ENCODE results near the gene HOXA5.

HOXA5 gene

DNA sequence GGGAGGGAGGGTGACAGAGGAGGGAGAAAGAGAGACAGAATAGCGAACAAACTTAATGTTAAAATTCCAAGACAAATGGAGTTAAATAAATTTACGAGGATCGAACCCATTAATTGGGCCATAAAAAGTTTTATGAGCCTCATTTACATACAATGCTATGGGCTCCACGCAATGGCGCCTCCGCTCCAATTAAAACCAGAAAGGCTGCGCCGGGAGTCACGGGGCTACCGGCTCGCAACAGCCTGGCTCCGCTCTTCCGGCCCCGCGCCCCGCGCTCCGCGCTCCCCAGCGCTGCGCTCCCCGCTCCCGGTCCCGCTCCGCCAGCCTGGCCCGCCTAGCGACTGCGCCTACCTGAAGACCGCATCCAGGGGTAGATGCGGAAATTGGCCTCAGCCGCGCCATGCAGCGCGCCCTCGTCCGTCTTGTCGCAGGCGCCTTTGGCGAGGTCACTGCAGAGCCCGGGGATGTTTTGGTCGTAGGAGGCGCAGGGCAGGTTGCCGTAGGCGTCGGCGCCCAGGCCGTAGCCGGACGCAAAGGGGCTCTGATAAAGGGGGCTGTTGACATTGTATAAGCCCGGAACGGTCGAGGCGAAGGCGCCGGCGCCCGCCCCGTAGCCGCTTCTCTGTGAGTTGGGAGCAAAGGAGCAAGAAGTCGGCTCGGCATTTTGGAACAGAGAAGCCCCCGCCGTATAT, 12.5 kb upstream of the HOXA5 start:
- no peak for ATAC-seq
- TF ChIP-seq, protein P1, sequence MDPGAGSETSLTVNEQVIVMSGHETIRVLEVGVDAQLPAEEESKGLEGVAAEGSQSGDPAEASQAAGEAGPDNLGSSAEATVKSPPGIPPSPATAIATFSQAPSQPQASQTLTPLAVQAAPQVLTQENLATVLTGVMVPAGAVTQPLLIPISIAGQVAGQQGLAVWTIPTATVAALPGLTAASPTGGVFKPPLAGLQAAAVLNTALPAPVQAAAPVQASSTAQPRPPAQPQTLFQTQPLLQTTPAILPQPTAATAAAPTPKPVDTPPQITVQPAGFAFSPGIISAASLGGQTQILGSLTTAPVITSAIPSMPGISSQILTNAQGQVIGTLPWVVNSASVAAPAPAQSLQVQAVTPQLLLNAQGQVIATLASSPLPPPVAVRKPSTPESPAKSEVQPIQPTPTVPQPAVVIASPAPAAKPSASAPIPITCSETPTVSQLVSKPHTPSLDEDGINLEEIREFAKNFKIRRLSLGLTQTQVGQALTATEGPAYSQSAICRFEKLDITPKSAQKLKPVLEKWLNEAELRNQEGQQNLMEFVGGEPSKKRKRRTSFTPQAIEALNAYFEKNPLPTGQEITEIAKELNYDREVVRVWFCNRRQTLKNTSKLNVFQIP (CRISPR knock-in tag; IDR thresholded peaks at IDR 0.05; ENCODE audit: borderline replicate concordance, low read depth): no peak
- no peak for TF ChIP-seq ISL1 (CRISPR knock-in tag; IDR thresholded peaks at IDR 0.05)
- TF ChIP-seq, protein P2, sequence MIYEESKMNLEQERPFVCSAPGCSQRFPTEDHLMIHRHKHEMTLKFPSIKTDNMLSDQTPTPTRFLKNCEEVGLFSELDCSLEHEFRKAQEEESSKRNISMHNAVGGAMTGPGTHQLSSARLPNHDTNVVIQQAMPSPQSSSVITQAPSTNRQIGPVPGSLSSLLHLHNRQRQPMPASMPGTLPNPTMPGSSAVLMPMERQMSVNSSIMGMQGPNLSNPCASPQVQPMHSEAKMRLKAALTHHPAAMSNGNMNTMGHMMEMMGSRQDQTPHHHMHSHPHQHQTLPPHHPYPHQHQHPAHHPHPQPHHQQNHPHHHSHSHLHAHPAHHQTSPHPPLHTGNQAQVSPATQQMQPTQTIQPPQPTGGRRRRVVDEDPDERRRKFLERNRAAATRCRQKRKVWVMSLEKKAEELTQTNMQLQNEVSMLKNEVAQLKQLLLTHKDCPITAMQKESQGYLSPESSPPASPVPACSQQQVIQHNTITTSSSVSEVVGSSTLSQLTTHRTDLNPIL (CRISPR knock-in tag; IDR thresholded peaks at IDR 0.05; ENCODE audit: low read depth): no peak
- TF ChIP-seq ZNF8 (CRISPR knock-in tag; IDR thresholded peaks at IDR 0.05): no peak
- no peak for TF ChIP-seq ARNTL (CRISPR knock-in tag; IDR thresholded peaks at IDR 0.05; ENCODE audit: borderline replicate concordance, low read depth)
- no peak for TF ChIP-seq ESRRG (CRISPR knock-in tag; IDR thresholded peaks at IDR 0.05)
- TF ChIP-seq GLIS3 (CRISPR knock-in tag; IDR thresholded peaks at IDR 0.05): no peak
- TF ChIP-seq TCF4 (CRISPR knock-in tag; IDR thresholded peaks at IDR 0.05; ENCODE audit: borderline replicate concordance): no peak
- TF ChIP-seq SNAI2 (CRISPR knock-in tag; IDR thresholded peaks at IDR 0.05): no peak
- TF ChIP-seq ZNF70 (CRISPR knock-in tag; IDR thresholded peaks at IDR 0.05): no peak
- TF ChIP-seq, protein P3, sequence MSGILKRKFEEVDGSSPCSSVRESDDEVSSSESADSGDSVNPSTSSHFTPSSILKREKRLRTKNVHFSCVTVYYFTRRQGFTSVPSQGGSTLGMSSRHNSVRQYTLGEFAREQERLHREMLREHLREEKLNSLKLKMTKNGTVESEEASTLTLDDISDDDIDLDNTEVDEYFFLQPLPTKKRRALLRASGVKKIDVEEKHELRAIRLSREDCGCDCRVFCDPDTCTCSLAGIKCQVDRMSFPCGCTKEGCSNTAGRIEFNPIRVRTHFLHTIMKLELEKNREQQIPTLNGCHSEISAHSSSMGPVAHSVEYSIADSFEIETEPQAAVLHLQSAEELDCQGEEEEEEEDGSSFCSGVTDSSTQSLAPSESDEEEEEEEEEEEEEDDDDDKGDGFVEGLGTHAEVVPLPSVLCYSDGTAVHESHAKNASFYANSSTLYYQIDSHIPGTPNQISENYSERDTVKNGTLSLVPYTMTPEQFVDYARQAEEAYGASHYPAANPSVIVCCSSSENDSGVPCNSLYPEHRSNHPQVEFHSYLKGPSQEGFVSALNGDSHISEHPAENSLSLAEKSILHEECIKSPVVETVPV (CRISPR knock-in tag; IDR thresholded peaks at IDR 0.05): no peak
- no peak for TF ChIP-seq PPARA (CRISPR knock-in tag; IDR thresholded peaks at IDR 0.05; ENCODE audit: borderline replicate concordance)
- TF ChIP-seq BACH2 (CRISPR knock-in tag; IDR thresholded peaks at IDR 0.05; ENCODE audit: borderline replicate concordance): no peak
- no peak for TF ChIP-seq CSDC2 (CRISPR knock-in tag; IDR thresholded peaks at IDR 0.05)
- no peak for TF ChIP-seq ZC3H10 (CRISPR knock-in tag; IDR thresholded peaks at IDR 0.05)
- TF ChIP-seq, protein P4, sequence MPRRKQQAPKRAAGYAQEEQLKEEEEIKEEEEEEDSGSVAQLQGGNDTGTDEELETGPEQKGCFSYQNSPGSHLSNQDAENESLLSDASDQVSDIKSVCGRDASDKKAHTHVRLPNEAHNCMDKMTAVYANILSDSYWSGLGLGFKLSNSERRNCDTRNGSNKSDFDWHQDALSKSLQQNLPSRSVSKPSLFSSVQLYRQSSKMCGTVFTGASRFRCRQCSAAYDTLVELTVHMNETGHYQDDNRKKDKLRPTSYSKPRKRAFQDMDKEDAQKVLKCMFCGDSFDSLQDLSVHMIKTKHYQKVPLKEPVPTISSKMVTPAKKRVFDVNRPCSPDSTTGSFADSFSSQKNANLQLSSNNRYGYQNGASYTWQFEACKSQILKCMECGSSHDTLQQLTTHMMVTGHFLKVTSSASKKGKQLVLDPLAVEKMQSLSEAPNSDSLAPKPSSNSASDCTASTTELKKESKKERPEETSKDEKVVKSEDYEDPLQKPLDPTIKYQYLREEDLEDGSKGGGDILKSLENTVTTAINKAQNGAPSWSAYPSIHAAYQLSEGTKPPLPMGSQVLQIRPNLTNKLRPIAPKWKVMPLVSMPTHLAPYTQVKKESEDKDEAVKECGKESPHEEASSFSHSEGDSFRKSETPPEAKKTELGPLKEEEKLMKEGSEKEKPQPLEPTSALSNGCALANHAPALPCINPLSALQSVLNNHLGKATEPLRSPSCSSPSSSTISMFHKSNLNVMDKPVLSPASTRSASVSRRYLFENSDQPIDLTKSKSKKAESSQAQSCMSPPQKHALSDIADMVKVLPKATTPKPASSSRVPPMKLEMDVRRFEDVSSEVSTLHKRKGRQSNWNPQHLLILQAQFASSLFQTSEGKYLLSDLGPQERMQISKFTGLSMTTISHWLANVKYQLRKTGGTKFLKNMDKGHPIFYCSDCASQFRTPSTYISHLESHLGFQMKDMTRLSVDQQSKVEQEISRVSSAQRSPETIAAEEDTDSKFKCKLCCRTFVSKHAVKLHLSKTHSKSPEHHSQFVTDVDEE (CRISPR knock-in tag; IDR thresholded peaks at IDR 0.05): no peak
- TF ChIP-seq TOX (CRISPR knock-in tag; IDR thresholded peaks at IDR 0.05; ENCODE audit: borderline replicate concordance): no peak
- no peak for TF ChIP-seq ZNF565 (CRISPR knock-in tag; conservative IDR thresholded peaks at IDR 0.05; ENCODE audit: low read depth)
- no peak for TF ChIP-seq RARB (CRISPR knock-in tag; IDR thresholded peaks at IDR 0.05)
- no peak for TF ChIP-seq OSR1 (CRISPR knock-in tag; IDR thresholded peaks at IDR 0.05)

DNA sequence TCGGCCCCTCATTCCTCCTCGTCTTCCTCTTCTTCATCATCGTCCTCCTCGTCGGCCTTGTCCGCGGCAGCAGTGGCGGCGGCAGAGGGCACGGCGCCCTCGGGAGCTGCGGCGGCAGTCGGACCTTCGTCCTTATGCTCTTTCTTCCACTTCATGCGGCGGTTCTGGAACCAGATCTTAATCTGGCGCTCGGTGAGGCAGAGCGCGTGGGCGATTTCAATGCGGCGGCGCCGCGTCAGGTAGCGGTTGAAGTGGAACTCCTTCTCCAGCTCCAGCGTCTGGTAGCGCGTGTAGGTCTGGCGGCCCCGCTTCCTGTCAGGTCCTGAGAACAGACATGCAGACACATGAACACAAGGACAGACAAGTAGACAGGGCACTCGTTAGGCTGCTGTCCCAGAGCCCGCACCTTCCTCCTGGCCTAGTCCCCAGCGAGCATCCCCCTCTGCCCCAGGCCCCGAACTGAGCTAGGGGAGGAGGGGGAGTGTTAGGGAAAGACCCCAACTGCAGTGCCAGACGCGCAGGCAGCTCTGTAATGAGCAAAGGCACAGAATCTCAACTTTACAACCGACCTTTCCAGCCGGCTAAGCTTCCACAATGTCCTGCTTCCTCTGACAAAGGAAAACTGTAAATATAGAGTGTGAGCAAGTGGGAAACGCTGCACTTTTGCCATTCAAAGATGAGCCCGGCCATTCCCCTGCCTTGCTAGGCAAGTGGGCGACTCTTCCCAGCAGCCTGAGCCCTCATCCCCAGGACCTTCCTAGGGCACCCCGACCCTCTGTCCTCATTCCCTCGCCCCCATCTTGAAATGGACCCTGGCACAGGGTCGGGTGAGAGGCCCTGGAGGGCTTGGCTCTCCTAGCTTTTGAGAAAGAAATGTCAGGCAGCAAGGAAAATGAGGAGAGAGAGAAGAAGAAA, 11.7 kb upstream of the HOXA5 start:
- no peak for ATAC-seq
- TF ChIP-seq OSR1 (CRISPR knock-in tag; IDR thresholded peaks at IDR 0.05): no peak
- no peak for TF ChIP-seq SNAI2 (CRISPR knock-in tag; IDR thresholded peaks at IDR 0.05)
- no peak for TF ChIP-seq ARNTL (CRISPR knock-in tag; IDR thresholded peaks at IDR 0.05; ENCODE audit: borderline replicate concordance, low read depth)
- no peak for TF ChIP-seq RARB (CRISPR knock-in tag; IDR thresholded peaks at IDR 0.05)
- TF ChIP-seq, protein P4 (CRISPR knock-in tag; IDR thresholded peaks at IDR 0.05): no peak
- no peak for TF ChIP-seq ZC3H10 (CRISPR knock-in tag; IDR thresholded peaks at IDR 0.05)
- TF ChIP-seq, protein P1 (CRISPR knock-in tag; IDR thresholded peaks at IDR 0.05; ENCODE audit: borderline replicate concordance, low read depth): no peak
- no peak for TF ChIP-seq CSDC2 (CRISPR knock-in tag; IDR thresholded peaks at IDR 0.05)
- TF ChIP-seq TCF4 (CRISPR knock-in tag; IDR thresholded peaks at IDR 0.05; ENCODE audit: borderline replicate concordance): no peak
- no peak for TF ChIP-seq ZFP30 (CRISPR knock-in tag; IDR thresholded peaks at IDR 0.05)
- no peak for TF ChIP-seq ZNF70 (CRISPR knock-in tag; IDR thresholded peaks at IDR 0.05)
- TF ChIP-seq ZFP3 (CRISPR knock-in tag; IDR thresholded peaks at IDR 0.05): no peak
